ENCODE measurements around the gene TEX48. TPM values are rescaled to one million over a fixed set of nuclear protein-coding genes. Genes with fewer than 3 reads are reported as not detected.

Gene TEX48, protein sequence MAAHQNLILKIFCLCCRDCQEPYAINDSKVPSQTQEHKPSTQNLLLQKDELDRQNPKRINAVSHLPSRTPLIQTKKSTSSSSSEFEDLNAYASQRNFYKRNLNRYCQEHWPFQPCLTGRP
- total RNA-seq: not detected in 2 replicates

DNA sequence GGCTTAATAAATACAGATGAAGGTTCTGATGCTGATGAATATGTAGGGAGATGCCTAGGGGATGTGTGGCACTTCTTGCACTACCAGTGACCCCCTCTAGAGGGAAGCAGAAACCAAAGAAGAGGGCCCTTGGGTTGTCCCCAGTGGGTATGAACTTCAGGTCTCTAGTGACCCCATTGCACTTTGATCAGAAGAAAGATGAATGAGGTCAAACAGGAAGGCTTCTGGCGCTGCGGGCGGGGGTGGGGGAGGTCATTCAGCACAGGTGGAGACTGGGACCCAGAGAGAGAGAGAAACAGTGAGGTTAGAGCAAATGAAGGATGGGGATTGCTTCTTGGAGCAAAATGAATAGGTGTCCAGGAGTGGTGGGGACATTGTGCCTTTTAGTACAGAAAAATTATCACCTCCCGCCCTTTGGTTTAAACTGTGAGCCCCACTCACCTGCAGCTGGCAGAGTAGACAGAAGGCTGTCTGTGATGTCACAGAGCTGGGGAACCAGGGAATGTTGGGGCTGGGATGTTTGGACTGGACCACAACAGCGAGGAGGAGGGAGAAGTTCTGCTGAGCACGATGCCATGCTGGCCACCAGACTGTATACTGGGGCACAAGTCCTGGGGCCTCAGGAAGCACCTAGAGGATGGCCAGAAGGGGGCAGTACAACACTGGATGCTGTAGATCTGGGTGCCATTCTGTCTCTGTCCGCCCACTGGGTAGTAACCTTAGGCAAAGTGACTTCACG lies at the start of gene TEX48:
Gene TEX48, minus strand, starts transcription at position 599 of the 739 bp plus-strand sequence. CDS start 10,469 bp downstream, outside the sequence.
- peak; percentile 72 to 86 for DNase-seq (ENCODE audit: low read depth in 2 of 2)

DNA sequence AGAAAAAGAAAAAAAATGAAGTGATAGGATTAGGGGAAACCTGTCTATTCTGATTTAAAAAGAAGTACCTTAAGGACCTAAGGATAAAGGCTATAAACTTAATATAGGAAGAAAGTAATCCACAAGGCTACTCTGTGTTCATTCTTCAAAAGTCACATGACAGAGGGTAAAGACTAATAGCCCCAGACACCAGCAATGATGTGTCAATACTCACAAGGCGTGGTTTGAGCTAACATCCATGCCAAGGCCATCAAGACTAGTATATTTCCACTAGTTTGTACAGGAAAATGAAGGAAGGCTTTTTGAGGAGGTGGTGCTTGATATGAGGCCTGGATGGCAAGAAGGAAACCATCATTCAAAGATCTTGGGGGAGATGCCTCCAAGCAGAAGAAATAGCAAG lies 49.7 kb upstream of the TEX48 start:
- no peak for DNase-seq (ENCODE audit: low read depth in 2 of 2)

DNA sequence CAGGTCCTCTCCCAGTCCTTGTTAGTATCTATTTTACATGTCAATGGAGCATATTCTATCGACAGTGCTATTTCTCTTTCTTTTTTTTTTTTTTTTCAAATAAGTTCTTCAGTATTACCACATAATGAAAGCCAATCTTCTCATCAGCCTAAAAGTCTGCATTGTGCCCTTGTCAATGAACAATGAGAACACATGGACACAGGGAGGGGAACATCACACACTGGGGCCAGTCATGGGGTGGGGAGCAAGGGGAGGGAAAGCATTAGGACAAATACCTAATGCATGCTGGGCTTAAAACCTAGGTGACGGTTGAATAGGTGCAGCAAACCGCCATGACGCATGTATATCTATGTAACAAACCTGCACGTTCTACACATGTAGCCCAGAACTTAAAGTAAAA lies 47.7 kb upstream of the TEX48 start:
- DNase-seq (ENCODE audit: low read depth in 2 of 2): no peak

DNA sequence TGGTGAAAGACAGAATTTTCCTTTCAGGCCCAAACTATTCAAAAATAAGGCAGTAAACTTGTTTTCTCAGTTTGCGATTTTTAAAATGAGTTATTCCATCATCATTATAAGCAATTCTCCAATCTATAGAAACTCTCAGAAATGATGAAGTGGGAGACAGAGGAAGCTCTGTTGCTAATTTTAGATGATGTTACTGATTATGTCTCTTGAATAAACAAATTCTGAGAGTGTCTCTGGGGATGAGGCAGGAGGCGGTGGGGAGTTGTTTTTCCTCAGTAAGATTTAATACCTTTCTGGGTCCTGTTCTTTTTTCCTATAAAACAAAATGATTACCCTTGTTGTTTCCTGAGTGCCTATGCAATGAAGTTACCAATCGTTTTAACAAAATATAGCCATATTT lies 43.9 kb upstream of the TEX48 start:
- DNase-seq (ENCODE audit: low read depth in 2 of 2): no peak

DNA sequence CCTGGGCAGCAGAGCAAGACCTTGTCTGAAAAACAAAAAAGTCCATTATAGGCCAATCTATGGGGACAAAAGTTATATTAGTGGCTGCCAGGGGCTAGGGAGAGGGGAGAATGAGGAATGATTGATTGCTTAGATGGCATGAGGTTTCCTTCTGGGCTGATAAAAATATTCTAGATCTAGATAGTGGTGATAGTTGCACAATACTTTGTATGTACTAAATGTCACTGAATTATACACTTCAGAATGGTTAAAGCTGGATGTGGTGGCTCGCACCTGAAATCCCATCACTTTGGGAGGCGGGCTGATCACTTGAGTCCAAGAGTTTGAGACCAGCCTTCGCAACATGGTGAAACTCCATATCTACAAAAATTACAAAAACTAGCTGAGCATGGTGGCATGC lies 42.8 kb upstream of the TEX48 start:
- DNase-seq (ENCODE audit: low read depth in 2 of 2): no peak

DNA sequence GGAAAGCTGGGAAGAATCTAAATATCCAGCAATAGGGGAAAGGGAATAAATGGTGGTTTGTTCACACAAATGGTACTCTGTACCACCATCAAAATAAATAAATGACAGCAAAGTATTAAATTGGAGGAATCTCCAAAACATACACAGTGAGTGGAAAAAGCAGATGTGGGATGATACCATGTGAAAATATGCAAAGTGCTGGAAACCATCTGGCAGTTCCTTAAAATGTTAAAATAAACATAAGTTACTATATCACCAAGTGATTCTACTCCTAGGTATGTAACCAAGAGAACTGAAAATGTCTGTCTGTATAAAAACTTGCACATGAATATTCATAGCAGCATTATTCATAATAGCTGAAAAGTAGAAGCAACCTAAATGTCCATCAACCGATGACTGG lies 41.9 kb upstream of the TEX48 start:
- DNase-seq (ENCODE audit: low read depth in 2 of 2): no peak

DNA sequence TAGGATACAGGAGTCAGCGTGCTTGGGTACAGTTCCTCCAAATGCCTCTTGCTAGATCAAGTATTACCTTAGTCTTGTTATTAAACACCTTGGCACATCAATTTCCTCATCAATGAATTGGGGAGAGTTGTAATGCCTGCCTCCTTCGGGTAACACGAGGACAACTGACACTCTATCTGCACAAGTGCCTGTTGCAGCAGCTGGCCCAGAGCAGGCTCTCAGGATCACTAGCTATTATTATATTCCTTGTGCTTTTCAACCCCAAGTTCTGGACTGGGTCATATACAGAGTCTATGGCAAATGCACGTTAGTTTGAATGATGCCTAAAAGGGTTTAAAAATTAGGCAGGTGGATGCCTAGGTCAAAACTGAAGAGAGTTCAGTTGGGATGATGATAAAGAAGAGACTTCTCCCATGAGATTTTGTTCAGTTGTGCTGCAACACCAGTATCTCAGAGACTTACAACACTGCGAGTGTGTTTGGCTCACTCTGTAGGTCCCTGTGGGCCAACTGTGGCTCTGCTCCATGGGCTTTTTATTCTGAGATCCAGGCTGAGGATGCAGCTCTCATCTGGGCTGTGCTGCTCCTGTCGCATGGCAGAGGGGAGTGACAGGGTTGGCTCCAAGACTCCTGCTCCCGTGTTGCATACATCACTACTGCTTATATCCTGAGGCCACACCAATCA lies 41.1 kb upstream of the TEX48 start:
- DNase-seq (ENCODE audit: low read depth in 2 of 2): no peak

DNA sequence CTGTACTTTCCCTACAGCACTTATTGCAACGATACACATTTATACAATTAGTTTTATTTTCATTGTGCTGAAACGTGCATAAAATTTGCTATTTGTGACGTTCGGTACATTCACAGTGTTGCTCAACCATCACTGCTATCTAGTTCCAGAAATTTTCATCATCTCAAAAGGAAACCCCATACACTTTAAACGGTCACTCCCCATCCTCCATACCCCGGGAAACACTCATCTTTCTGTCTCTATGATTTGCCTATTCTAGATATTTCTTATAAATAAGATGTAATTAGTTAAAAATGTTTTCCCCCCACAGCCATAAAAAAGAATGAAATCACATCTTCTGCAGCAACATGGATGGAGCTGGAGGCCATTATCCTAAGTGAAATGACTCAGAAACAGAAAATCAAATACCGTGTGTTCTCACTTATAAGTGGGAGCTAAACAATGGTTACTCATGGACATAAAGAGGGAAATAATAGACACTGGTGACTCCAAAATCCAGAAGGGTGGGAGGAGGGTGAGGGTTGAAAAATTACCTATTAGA lies 40.2 kb upstream of the TEX48 start:
- no peak for DNase-seq (ENCODE audit: low read depth in 2 of 2)

DNA sequence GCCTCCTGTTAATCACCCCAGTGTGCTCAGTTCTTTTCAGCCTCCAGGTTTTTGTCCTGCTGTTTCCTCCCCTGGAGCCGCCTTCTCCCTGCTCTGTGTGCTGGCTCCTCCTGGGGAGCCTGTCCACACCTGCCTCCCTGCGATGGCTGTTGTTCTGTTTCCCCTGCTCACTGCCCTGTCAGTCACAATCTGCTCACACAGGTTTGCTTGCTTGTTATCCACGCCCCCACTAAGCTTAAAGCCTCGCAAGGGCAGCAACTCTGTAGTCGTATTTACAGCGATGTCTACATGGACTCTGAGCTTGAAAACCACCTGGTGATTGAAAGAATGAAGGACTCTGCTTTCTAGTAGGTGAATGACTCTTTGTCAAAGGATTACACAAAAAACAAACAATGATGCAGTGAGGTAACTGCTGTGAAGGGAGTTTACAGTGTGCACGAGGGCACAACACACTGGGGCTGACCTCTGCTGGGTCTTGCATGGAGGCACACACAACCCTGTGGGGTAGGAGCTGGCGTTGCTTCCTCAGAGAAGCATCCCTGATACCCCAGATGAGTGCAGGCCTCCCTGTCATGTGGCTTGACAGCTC lies 39.6 kb upstream of the TEX48 start:
- no peak for DNase-seq (ENCODE audit: low read depth in 2 of 2)

DNA sequence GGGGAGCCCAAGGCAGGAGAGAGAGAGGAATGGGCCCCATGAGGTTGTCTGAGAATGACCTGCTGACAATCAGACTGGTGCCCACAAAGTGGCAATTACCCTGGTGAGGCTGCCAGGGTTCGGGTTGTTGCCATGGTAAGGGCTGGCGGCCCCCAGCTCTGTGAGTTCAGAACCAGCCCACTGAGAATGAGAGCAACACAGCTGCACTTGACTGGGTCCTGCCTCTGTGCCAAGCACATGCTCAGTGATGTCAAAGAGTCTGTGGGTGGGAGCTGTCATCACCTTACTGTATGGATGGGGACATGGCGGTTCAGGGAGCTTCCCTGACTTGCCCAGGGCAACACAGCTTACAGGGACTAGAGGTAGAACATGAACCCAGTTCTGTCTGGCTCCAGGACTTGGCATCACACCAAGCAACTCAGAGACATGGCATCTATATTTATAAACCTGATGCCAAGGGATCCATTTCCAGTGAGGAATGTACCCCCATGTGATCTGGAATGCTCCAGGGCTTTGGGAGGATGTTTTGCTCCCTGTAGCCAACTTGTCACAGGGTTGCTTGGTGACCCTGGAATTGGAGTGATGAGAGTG lies 38.2 kb upstream of the TEX48 start:
- no peak for DNase-seq (ENCODE audit: low read depth in 2 of 2)

DNA sequence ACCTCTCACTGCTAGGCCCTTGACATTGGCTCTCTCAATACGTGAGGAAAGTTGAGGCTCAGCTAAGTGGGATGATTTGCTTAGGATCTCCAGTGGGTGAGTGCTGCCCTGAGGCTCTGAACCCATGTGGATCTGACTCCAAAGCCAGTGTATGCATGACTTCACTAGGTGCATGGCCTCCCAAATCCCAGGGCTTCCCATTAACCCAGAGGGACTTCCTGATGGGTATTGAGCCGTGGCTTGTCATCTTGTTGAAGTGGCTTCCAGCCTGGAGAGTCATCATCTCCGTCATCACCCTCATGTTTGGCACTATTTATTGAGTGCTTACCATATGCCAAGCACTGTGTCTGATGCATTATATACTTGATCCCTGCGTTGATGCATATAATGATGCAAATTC lies 37.3 kb upstream of the TEX48 start:
- no peak for DNase-seq (ENCODE audit: low read depth in 2 of 2)

DNA sequence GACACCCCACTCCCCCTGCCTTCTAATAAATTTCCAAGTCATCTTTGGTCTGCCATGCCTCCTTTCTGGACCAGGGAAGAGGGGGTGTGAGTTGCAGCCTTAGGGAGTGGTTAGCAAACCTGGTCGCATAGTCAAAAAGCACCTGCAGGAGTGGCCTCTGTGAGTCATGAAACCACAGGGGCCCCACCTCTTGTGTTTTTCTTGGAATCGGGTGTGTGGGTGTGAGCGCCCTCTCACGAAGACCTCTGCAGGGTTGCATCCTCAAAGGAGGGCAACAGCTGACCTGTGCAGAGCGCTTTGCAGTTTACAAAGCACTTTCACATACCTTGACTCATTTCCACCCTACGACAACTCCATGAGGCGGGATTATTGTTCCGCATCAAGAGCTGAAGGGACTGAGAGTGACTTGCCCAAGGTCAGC lies 36.8 kb upstream of the TEX48 start:
- no peak for DNase-seq (ENCODE audit: low read depth in 2 of 2)

DNA sequence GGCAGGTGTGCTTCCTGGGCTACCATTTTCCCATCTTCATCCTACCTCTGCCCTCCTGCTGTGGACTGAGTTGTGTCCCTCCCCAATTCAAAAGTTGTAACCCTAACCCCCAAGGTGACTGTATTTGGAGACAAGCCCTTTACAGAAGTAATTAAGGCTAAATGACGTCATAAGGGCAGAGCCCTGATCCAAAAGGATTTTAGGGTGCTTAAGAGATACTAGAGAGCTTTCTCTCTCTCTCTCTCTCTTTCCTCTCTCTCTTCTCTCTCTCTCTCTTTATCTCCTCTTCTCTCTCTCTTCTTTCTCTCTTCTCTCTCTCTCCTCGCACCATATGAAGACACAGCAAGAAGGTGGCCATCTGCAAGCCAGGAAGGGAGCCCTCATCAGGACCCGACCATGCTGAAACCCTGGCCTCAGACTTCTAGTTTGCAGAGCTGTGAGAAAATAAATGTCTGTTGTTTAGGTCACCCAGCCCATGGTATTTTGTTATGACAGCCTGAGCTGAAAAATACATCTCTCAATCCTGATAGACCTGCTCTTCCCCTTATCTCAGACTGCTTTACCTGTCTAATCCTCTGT lies 36.0 kb upstream of the TEX48 start:
- no peak for DNase-seq (ENCODE audit: low read depth in 2 of 2)

DNA sequence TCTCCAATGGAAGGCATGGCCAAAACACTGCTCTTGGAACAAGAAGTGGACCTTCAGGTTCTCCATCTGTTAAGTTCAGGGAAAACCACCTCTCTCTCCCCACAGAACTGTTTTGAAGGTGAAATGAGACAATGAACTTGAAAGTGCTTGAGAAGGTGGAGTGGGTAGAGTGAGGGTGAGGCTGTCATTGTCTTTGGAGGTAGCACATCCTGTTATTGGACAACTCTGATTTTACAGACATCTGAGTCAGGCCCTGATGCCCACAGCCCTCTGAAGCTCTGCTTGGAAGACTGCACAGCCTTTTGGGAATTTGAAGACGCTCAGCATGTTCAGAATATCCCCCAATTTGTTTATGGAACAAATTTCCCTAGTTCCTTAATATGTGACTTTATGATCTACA lies 27.6 kb upstream of the TEX48 start:
- no peak for DNase-seq (ENCODE audit: low read depth in 2 of 2)

DNA sequence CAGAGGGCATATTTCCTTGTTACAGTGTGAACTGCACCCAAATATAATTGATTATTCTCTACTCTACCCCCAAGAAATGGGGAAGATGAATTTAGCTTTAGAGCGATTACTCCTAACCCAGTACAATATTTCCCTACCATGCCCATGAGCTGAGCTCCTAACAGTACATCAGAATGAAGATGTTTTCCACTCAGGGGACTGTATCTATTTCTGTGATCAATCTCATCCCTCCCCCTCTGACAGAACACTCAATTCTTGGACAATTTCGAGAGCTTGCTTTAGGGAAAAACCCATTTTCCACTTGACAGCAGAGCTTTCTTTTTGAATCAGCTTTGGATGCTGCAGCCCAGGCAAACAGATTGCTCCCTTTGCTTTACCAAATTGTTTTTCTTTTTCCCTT lies 24.7 kb upstream of the TEX48 start:
- DNase-seq (ENCODE audit: low read depth in 2 of 2): no peak

DNA sequence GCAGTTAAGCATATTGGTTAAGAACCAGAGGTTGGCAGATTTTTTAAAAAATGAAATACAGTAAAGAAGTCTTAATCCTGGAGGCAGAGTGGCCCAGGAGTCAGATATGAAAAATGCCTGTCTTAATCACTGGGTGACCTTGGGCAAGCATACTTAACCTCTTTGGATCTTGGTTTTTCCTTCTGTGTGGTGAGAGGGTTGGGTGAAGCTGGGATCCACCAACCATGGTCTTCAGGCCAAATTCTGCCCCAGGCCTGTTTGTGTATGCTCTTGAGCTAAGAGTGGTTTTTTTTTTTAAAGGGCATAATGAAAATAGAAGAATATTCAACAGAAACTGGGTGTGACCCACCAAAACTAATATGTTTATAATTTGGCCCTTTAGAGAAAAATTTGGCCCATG lies 20.0 kb upstream of the TEX48 start:
- DNase-seq (ENCODE audit: low read depth in 2 of 2): no peak

DNA sequence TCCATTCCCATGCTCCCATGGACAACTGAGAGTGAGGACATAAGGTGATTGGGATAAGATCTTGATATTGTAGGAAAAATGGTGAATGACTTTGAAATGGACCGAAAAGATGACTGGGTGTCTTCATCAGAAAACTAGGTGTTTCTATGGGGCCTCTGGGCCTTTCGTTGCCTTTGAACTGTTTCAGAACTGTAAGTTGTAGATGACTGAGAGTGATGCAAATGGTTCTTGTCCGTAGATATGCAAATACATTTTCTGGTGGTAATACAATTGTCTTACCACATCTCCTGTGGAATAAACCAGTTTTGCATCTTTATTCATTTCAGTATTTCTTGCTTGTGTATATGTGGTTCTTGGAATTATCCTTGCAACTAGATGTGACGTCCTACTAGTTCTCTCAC lies 16.0 kb upstream of the TEX48 start:
- no peak for DNase-seq (ENCODE audit: low read depth in 2 of 2)

DNA sequence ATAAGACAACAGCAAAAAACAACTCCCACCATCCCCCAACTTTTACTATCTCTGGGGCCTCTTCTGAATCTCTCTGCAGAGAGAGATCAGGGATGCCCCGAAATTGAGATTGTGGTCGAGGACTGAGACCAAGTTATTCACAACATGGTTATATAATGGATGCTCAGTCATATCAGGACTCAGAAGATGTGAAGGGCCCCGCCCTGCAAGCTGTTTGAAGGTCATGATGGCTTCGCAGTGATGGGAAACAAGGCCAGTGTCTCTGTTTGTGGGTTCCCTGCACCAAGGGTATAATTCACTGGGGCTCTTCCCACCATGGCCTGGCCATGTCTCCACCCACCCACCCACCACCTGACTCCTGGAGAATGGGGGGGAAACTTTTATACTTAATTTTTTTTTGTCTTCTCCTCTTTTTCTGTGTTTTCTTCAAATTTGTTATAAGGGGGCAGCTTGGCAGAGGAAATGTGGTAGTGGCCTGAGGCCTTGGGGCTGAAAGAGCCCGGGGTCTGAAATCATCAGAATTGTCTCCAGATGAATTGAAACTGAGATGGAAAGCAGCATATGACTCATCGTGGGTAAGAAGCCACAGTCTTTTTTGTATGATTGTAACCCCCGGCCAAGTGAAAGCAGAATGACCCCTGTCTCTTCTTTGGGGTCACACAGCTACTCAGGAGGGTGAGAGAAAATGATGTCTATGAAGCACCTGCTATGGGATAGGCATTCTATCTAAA lies 15.0 kb upstream of the TEX48 start:
- no peak for DNase-seq (ENCODE audit: low read depth in 2 of 2)

DNA sequence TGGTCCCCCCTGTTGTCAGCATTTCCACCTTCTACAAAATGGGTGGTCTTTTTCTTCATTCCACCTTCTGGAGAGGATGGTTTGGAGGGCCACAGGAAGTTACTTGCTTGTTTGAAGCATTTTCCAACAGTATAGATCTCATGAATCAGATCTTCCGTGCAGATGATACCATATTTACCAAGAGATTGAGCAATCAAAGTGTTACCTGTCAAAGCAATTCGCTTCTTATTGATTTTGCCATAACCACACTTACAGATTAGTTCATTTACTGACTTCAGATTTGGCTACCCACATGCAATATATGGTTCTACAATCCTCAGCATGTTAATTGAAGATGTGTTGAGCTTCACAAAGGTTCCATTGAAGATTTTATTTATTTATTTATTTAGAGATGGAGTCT lies 14.0 kb upstream of the TEX48 start:
- DNase-seq (ENCODE audit: low read depth in 2 of 2): no peak

DNA sequence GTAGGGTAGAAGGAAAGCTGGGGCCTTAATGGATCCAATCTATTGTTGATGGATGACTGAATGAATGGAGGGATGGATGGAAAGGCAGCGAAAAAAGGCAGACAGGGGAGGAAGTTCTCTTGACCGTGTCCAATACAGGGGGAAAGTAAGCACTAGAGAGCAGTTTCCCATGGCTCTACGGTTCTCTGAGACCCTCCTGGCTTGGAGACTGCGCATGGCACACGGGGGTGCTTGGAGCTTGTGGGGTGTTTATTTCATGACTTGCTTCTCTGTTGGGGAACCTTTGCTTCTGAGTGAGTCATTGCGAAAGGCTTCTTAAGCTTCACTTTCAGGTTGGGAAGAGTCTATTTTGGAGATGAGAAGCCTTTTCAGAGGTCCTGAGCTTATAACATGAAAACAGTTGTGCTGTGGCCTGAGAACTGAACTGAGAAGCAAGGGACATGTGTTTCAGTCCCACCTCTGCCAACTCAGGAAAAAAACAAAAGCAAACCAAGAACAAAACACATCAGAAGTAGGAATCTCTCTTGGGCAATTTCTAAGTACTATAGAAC lies 12.8 kb upstream of the TEX48 start:
- DNase-seq (ENCODE audit: low read depth in 2 of 2): no peak

DNA sequence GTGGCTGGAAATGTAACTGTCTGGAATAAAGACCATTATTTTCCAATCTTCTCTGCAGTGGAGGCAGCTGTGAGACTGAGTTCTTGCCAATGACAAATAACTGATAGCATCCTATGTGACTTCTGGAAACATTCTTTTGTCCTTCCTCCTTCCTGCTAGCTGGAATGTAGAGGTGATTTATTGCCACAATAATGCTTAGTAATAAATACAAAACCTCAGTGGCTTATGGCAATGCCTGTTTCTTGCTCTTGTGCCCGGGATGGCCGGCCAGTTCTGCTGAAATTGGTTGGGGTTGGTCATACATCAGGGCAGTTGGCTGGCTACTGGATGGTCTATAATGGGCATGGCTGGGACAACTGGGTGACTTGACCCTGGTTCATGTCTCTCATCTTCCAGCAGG lies 12.2 kb upstream of the TEX48 start:
- peak in 1 of 2 donors; percentile 29 for DNase-seq (ENCODE audit: low read depth in 2 of 2)
